Fibroblast of lung (primary cell): ENCODE measurements around the gene PRPF6.

Source experiments
- CTCF ChIP-seq, 2 donors: IDR thresholded peaks in 1 of 2; conservative IDR thresholded peaks in 1 of 2; 1 replicate in 1 of 2; 2 replicates in 1 of 2; pipeline ENCODE4 v1.5.1; 2011 to 2012; ENCODE audit warnings: low read length in 2 of 2, control low read depth in 1 of 2, inconsistent platforms in 1 of 2, low read depth in 1 of 2, mild to moderate bottlenecking in 1 of 2
- EZH2 ChIP-seq: IDR thresholded peaks from 2 replicates; pipeline ENCODE4 v1.5.1; 2012; ENCODE audit warnings: low read length, control low read depth, mild to moderate bottlenecking; ENCODE audit errors: missing control alignments

GRCh38 chr20:64070244-64070993 is 89.5 kb downstream of the PRPF6 start:
- TF ChIP-seq CTCF (conservative IDR thresholded peaks at IDR 0.05 in 1 of 2, IDR thresholded peaks at IDR 0.05 in 1 of 2; ENCODE audit: low read depth in 1 of 2, low read length in 2 of 2) (no peak), EZH2 (no peak)
